Stimulated activated CD8-positive, alpha-beta memory T cell treated with anti-CD3 and anti-CD28 coated beads, Interleukin-7, amount 100 ng/mL, for 48 hours (primary cell): ENCODE measurements around the gene CNPPD1.
"Not testable (repeated sequence)": the region's sequence is repeated elsewhere in the genome, so short reads cannot be mapped to it uniquely, and the experiment has no call there.

ENCODE experiments used
- DNase-seq, 2 donors: peaks; one replicate each; pipeline ENCODE4 v3.0.0-alpha.2; 2020; ENCODE audit warnings: low read depth in 1 of 2; ENCODE audit errors: extremely low read depth in 1 of 2

CNPPD1 gene

GRCh38 chr2:219209236-219210195 lies 32.8 kb upstream of the CNPPD1 start:
- no peak for DNase-seq

GRCh38 chr2:219207884-219208740 lies 31.4 kb upstream of the CNPPD1 start:
- no peak for DNase-seq

- no peak for DNase-seq
Observed at GRCh38 chr2:219207134-219207883, 30.6 kb upstream of the CNPPD1 start.

GRCh38 chr2:219206328-219207133 lies 29.8 kb upstream of the CNPPD1 start, which contains the start of gene ZFAND2B:
ZFAND2B (plus strand) TSS chr2:219206782; CDS start chr2:219206988, 206 bp downstream.
- DNase-seq, result peak; percentile 88 to 93

- DNase-seq, result no peak
Observed at GRCh38 chr2:219205981-219206327, 29.2 kb upstream of the CNPPD1 start.

- no peak for DNase-seq
Observed at GRCh38 chr2:219205165-219205538, 28.4 kb upstream of the CNPPD1 start.

- DNase-seq, result no peak
Observed at GRCh38 chr2:219204425-219205164, 27.9 kb upstream of the CNPPD1 start.

GRCh38 chr2:219201331-219201730 lies 24.6 kb upstream of the CNPPD1 start:
- not testable (repeated sequence) for DNase-seq

- peak in 1 of 2 donors; percentile 27 for DNase-seq
Observed at GRCh38 chr2:219200502-219201326, 24.0 kb upstream of the CNPPD1 start.

GRCh38 chr2:219199470-219200211 lies 22.9 kb upstream of the CNPPD1 start:
- no peak for DNase-seq

GRCh38 chr2:219198974-219199373 lies 22.2 kb upstream of the CNPPD1 start:
- no peak for DNase-seq

GRCh38 chr2:219197388-219197787 lies 20.7 kb upstream of the CNPPD1 start:
- no peak for DNase-seq

- no peak for DNase-seq
Observed at GRCh38 chr2:219186754-219187456, 10.2 kb upstream of the CNPPD1 start.

- DNase-seq, result no peak
Observed at GRCh38 chr2:219184121-219184520, 7.4 kb upstream of the CNPPD1 start.

- no peak for DNase-seq
Observed at GRCh38 chr2:219183151-219183772, 6.5 kb upstream of the CNPPD1 start.

- no peak for DNase-seq
Observed at GRCh38 chr2:219182331-219183150, 5.8 kb upstream of the CNPPD1 start.
